Heart left ventricle (tissue), 16 donors: ENCODE data around the gene LRRIQ1. TPM values are rescaled to one million over a fixed set of nuclear protein-coding genes. Genes with fewer than 3 reads are reported as not detected.

Source experiments
- ATAC-seq, 4 donors: fragments of 200-7000 bp; cut with Tn5 transposase; one replicate each; pipeline ENCODE4 v1.9.1; 2020 to 2022; ENCODE audit warnings: moderate library complexity in 4 of 4, mild to moderate bottlenecking in 3 of 4, moderate number of reproducible peaks in 1 of 4
- DNase-seq, 5 donors: peaks; one replicate each; pipeline ENCODE4 v3.0.0-alpha.2; 2020
- H3K27ac ChIP-seq, 12 donors: fragments of 200-600 bp; sonication (generic) in 4 of 12; one replicate each; pipeline versions ENCODE4 v1.5.0 to v1.8.0; 2016 to 2022; ENCODE audit warnings: mild to moderate bottlenecking in 2 of 12
- H3K27me3 ChIP-seq, 9 donors: fragments of 200-600 bp; sonication (generic) in 2 of 9; one replicate each; pipeline versions ENCODE4 v1.5.1 to v1.8.0; 2016 to 2022; ENCODE audit warnings: mild to moderate bottlenecking in 3 of 9
- H3K36me3 ChIP-seq, 9 donors: fragments of 200-600 bp; sonication (generic) in 2 of 9; one replicate each; pipeline versions ENCODE4 v1.5.0 to v1.8.0; 2018 to 2022; ENCODE audit warnings: mild to moderate bottlenecking in 2 of 9
- H3K4me1 ChIP-seq, 12 donors: fragments of 200-600 bp; sonication (generic) in 4 of 12; one replicate each; pipeline versions ENCODE4 v1.5.0 to v1.8.0; 2016 to 2022; ENCODE audit warnings: mild to moderate bottlenecking in 3 of 12
- H3K4me3 ChIP-seq, 12 donors: fragments of 200-600 bp; sonication (generic) in 4 of 12; one replicate each; pipeline versions ENCODE4 v1.5.0 to v1.8.0; 2017 to 2022; ENCODE audit warnings: mild to moderate bottlenecking in 9 of 12, moderate library complexity in 4 of 12
- H3K9me3 ChIP-seq, 12 donors: fragments of 200-600 bp; sonication (generic) in 4 of 12; one replicate each; pipeline versions ENCODE4 v1.5.0 to v1.8.0; 2016 to 2022; ENCODE audit warnings: mild to moderate bottlenecking in 1 of 12
- POLR2A ChIP-seq, 2 donors: fragments of 450-650 bp; IDR thresholded peaks; one replicate each; pipeline ENCODE4 v1.6.1; 2017; ENCODE audit warnings: antibody characterized with exemption in 2 of 2, mild to moderate bottlenecking in 2 of 2, moderate library complexity in 2 of 2
- WGBS, 4 donors: extraction: QIAGEN DNeasy Blood & Tissue Kit in 2 of 4; methylation state at CpG; one replicate each; pipeline versions ENCODE4 v1.1.5 to v1.1.7; 2013 to 2018; 5-methylcytosine and 5-hydroxymethylcytosine counted together
- intact Hi-C, 10 donors: fragments of 100-400 bp; cut with DNase I; formaldehyde crosslinking; loops; one replicate each; pipeline versions ENCODE4 v1.11.1 to v1.14.2; 2022
- polyA plus RNA-seq, 2 donors: library from polyadenylated mRNA; stranded (reverse); fragments of 200-250 nt; gene quantifications; one replicate each; pipeline ENCODE4 v1.2.3, GENCODE V29; 2013
- total RNA-seq, 9 donors: library from RNA; depleted of rRNA in 2 of 9; stranded (reverse); fragments of >200 nt in 2 of 9; fragmentation: NEBNext Ultra II Directional in 3 of 9; extraction: Animal tissue kit (Norgen Biotek cat#: 25700) in 3 of 9; gene quantifications; one replicate each; pipeline versions ENCODE4 v1.1.0 to v1.2.4, GENCODE V29; 2016 to 2023
- TF ChIP-seq, protein P1 (sequence below), 12 donors: fragments of 200-600 bp; sonication (generic) in 4 of 12; IDR thresholded peaks; one replicate each; pipeline versions ENCODE4 v1.5.0 to v1.8.0; 2018 to 2022; ENCODE audit warnings: antibody characterized with exemption in 12 of 12, mild to moderate bottlenecking in 5 of 12
- donor health status: ischemic (EF 13 %, LVEDD 7.1; RV severe dilation, severe dysfunction).
- donor health status: healthy with polysubstance abuse.
- donor health status: DM: no; HTN: yes; CAD: no.
- donor health status: DM: no; HTN: no; CAD: no.
- donor health status: ischemic (EF 25% LVEDD 6.9; RV normal size, moderate dysfunction).
- donor health status: ischemic (EF 25% LVEDD 5.7; RV mildly dilated, moderate dysfunction).
- donor health status: healthy.
- donor health status: DM: yes; HTN: yes; CAD: no.
- donor health status: ischemic (EF 35%, LVEDD 5.7; RV mildly dilated, moderate dysfunction).
- donor health status: nonischemic (EF 11% LVEDD 7.7; RV severe dilation, severe dysfunction).
- donor health status: DM: yes; HTN: yes; CAD: no.
- donor health status: PGD.
- donor health status: ischemic (EF 29% LVEDD 5.4; RV normal size, mild dysfunction).
- donor health status: nonischemic (EF 23%, LVEDD 6.1; RV moderate dilation, normal function).

The LRRIQ1 gene
- total and polyA plus RNA-seq, 11 donors: 0.04 to 0.72 (median 0.41) TPM; not detected in 3

DNA sequence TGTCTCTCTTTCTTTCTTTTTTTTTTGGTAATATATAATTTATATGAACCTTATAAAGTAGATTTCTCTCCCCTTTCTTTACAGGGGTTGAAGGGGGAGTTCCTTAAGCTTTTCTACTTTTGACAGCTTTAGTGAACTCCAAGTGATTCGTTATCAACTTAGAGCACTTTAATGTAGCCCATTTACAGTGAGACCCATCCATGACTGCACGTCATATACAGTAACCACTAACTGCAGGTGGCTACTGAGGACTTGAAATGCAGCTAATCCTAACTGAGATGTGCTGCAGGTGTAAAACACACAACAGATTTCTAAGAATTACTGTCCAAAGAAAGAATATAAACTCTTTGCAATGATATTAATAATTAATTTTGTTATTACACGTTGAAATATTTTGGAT is 582 bp downstream of the LRRIQ1 start:
- ATAC-seq (no peak), DNase-seq (no peak)
- Histone ChIP-seq H3K4me1 (no peaks in the 10 kb centered on the region), H3K36me3 (no peaks in the 10 kb centered on the region), H3K27ac (no peak overlapping the region), H3K4me3 (peak overlapping the region in 11 of 12 donors; percentile 7 to 59 (median 51)), H3K27me3 (peaks cover 0 to 18% (median 0%) of the 10 kb centered on the region in 9 donors), H3K9me3 (no peaks in the 10 kb centered on the region)
- intact Hi-C loops: no loop called here
- WGBS, 4 donors: 7 to 19% (median 12%) methylated on average over 3 of the region's 3 CpGs
- TF ChIP-seq, protein P1, sequence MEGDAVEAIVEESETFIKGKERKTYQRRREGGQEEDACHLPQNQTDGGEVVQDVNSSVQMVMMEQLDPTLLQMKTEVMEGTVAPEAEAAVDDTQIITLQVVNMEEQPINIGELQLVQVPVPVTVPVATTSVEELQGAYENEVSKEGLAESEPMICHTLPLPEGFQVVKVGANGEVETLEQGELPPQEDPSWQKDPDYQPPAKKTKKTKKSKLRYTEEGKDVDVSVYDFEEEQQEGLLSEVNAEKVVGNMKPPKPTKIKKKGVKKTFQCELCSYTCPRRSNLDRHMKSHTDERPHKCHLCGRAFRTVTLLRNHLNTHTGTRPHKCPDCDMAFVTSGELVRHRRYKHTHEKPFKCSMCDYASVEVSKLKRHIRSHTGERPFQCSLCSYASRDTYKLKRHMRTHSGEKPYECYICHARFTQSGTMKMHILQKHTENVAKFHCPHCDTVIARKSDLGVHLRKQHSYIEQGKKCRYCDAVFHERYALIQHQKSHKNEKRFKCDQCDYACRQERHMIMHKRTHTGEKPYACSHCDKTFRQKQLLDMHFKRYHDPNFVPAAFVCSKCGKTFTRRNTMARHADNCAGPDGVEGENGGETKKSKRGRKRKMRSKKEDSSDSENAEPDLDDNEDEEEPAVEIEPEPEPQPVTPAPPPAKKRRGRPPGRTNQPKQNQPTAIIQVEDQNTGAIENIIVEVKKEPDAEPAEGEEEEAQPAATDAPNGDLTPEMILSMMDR (IDR thresholded peaks at IDR 0.05): no peak
- no peak for TF ChIP-seq POLR2A (IDR thresholded peaks at IDR 0.05)

DNA sequence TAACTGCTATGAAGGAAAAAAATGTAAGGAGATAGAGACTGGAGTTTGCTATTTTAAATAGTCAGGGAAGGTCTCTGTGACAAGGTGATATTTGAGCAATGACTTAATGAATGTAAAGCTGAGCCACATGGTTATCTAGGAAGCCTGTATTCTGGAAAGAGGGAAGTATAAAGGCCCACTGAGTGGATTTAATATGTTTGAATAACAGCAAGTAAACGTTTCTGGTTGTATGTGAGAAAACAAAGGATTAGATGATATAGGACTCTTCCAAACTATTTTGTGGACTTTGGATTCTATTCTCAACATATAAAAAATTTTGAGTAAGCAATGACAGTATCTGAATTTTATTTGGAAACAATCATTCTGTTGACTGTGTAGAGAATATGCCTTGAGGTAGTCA is 5.2 kb downstream of the LRRIQ1 start:
- no peaks in the 10 kb centered on the region for H3K36me3 ChIP-seq
- intact Hi-C loops: no loop called here
- TF ChIP-seq, protein P1 (IDR thresholded peaks at IDR 0.05): no peak
- no peak for TF ChIP-seq POLR2A (IDR thresholded peaks at IDR 0.05)
- H3K9me3 ChIP-seq: no peaks in the 10 kb centered on the region
- peaks cover 0 to 11% (median 0%) of the 10 kb centered on the region in 9 donors for H3K27me3 ChIP-seq
- H3K4me3 ChIP-seq: no peak overlapping the region
- no peak for DNase-seq
- ATAC-seq: no peak
- no peak overlapping the region for H3K27ac ChIP-seq
- no peaks in the 10 kb centered on the region for H3K4me1 ChIP-seq
- 31 to 39% (median 37%) methylated on average over 1 of the region's 1 CpG for WGBS, 4 donors

DNA sequence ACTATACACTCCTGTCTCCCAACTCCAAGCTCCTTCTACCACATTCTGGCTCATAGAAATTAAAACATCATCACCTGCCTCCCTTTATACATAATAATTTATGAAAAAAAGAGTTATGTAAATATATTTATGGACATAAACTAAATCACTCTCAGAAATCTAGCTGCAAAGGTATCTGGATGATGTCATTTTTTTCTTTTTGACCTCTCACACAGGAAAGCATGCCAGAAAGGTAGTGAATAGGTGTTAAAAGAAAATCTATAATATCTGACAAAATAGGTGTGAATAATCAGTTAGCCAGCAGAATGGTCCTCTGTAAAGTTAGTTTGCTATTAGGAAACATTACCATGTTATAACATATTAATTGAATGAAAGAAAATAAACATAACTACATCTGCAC is 7.7 kb downstream of the LRRIQ1 start:
- no peaks in the 10 kb centered on the region for H3K36me3 ChIP-seq
- ATAC-seq: no peak

DNA sequence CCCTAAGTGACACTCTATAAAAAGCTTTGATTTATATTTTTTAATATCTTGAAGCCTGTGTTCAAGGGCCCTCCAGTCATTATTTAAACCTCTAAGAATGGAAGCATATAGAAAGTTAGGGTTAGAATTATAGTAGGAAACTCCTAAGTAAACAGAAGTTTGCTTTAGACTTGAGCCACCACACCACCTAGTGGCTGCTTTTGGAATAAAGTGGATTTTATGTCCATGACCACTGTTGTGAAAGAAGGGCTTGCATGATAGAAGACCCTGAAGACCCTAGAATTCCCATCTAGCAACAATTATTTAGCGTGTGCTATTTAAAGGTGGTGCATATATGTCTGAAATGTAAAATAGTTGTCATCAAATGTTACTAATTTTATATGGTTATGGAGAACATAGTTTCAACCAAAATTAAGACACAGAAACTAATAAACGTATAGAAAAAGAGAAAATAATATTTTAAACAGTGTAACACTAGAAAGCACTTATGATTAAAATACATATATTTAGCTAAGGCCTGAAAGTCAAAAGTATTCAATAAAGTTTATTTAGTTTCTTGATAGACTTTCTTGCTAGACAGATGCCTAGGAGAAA is 21.3 kb downstream of the LRRIQ1 start:
- H3K4me1 ChIP-seq: no peaks in the 10 kb centered on the region
- intact Hi-C loops: no loop called here
- no peaks in the 10 kb centered on the region for H3K27me3 ChIP-seq
- no peaks in the 10 kb centered on the region for H3K36me3 ChIP-seq
- H3K9me3 ChIP-seq: no peaks in the 10 kb centered on the region
- ATAC-seq (no peak), DNase-seq (no peak)
- H3K4me3 ChIP-seq: no peak overlapping the region
- 46 to 49% (median 47%) methylated on average over 2 of the region's 2 CpGs for WGBS, 4 donors
- TF ChIP-seq POLR2A (IDR thresholded peaks at IDR 0.05): no peak
- TF ChIP-seq, protein P1 (IDR thresholded peaks at IDR 0.05): peak; percentile 46 to 74 (median 60)
- no peak overlapping the region for H3K27ac ChIP-seq

More for the DNA sequence above, 7.7 kb downstream of the LRRIQ1 start:
- TF ChIP-seq, protein P1 (IDR thresholded peaks at IDR 0.05): no peak
- TF ChIP-seq POLR2A (IDR thresholded peaks at IDR 0.05): no peak
- no peak for DNase-seq
- Histone ChIP-seq H3K27me3 (no peaks in the 10 kb centered on the region), H3K27ac (no peak overlapping the region), H3K9me3 (no peaks in the 10 kb centered on the region), H3K4me3 (no peak overlapping the region), H3K4me1 (no peaks in the 10 kb centered on the region)
- intact Hi-C loops: no loop called here
